ENCODE results near the gene NCAM2.

NCAM2 gene

GRCh38 chr21:21231913-21232312, 233.7 kb downstream of the NCAM2 start:
- no peak for DNase-seq

- peak; percentile 67 for DNase-seq
Measured at GRCh38 chr21:21232320-21232719, 234.1 kb downstream of the NCAM2 start.

DNA sequence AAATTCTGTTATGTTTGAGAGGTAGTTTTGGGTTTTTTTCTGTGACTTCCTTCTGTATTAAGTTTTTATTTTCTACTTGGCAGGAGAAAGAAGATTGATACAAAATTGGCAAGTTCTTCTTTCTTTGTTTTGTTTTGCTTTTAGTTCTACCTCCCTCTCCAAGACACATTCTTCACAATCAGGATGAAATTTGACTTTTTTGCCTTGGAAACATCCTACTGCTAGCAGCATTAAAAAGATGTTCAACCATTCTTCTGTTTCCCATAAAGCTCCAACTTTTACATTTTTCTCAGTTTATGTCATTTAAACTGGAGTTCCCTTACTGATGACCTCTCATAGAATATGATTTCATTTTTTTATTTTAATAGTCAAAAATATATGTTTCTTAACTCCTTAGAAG, 234.8 kb downstream of the NCAM2 start:
- DNase-seq, result no peak

DNA sequence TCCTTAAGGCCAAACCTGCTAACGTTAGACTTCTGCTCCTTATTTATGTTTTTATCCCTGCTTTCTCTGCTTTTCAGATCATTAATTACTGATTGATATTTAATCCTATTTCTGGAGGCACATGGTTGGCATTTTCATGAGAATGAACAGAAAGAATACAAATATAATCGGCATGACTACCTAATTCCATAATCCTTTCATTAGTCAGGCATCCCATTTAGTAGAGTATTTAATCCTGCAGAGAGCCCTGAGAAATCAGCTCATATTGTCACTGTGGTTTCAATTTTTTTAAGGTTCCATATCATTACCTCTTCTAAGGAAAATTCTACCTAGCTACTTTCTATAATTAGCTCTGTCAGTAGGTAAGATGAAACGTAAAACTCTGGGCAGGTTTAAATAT, 238.8 kb downstream of the NCAM2 start:
- peak; percentile 26 for DNase-seq

DNA sequence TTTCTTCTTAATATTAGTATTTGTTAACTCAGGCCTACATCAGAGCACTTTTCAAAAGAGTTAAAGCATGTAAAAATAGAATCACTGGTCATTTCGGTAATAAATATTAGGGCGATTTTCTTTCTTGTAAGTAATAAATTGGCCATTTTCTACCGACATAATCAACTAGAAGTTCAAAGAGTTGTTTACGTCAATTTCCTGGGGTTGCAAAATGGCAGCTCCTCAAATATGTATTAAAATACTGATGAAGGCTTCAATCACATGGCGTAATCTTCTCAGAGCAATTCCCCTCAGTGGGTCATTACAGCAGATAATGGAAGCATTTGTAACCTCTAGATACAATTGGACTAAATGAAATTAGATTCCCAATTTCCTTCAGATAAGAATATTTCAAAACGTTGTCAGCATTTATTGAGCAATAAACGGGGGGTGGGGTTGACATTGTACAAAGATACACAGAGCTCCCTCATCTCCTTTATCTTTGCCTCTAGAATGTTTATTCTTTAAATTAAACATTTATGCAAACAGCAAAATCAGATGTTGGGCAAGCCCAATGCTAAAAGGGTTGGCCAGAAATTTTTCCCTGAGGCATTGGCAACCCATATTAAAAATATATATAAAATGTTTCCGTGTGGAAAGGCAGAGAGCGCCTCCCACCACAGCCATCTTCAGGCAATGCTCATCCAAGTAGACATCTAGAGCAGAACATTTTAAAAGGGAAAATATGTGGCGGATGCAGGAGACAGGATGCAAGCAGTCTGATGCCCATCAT, 240.6 kb downstream of the NCAM2 start:
- DNase-seq, result no peak

DNA sequence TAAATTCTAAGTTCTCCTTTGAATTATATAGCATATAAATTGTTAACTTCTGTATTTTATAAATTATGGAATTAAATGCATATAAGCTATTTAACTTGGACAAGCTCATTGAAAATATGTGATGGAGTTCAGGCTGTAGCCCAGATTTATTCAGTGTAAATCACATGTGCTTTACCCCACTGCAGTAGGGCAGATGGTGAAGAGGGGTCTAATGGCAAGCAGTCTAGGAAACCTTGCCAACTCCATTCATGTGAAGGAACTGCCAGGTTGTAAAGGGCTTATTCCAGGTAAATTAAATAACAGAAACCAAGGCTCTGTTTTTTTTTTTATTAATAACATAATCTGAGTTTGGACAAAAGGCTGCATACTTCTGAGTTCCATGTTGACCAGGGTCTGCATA, 243.2 kb downstream of the NCAM2 start:
- no peak for DNase-seq

- DNase-seq, result no peak
Measured at GRCh38 chr21:21246007-21246406, 247.8 kb downstream of the NCAM2 start.

DNA sequence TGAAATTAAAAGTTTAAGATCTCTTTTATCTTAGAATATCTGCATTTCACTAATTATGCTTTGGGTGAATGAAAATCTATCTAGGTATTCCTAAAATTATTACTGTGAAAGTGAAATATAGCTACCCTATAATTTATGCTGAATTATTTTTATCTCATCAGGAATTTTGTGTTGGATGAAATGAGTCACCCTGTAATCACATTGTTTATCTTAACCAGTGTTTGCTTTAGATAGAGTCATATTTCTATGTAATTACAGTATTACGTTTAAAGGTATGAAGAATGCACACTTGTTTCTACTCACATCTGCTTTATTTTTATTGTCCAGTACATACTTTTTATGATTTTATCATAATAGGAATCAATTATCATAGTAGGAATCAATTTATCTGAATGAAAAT, 249.2 kb downstream of the NCAM2 start:
- DNase-seq, result no peak

DNA sequence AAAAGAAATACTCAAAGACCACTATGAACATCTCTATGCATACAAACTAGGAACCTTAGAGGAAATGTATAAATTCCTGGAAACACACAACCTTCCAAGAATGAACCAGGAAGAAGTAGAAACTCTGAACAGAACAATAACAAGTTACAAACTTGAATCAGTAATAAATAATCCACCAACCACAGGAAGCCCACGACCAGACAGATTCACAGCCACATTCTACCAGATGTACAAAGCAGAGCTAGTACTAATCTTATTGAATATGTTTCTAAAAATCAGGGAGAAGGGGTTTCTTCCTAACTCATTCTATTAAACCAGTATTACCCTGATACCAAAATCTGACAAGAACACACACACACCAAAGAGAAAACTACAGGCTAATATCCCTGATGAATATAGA, 263.8 kb downstream of the NCAM2 start:
- DNase-seq, result no peak

DNA sequence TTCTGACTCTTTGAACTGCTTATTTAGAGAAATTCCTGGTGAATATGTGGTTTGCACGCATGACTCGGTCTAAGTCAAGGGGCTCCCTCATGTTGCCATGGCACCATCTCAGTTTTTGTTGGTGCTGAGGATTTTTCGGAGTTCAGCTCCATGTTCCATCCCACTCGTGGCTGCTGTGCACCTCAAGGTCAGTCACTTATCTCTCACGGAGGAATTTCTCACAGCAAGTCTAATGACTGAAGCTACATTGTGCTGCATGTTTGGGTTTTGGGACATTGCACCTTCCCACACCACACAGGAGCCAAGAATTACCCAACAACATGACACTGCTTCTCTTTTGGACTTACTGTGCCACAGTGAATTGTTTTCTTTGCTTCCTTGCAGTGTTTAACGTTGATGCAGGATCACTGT, 269.9 kb downstream of the NCAM2 start:
- peak; percentile 4 for DNase-seq

- no peak for DNase-seq
Measured at GRCh38 chr21:21268885-21269284, 270.7 kb downstream of the NCAM2 start.

DNA sequence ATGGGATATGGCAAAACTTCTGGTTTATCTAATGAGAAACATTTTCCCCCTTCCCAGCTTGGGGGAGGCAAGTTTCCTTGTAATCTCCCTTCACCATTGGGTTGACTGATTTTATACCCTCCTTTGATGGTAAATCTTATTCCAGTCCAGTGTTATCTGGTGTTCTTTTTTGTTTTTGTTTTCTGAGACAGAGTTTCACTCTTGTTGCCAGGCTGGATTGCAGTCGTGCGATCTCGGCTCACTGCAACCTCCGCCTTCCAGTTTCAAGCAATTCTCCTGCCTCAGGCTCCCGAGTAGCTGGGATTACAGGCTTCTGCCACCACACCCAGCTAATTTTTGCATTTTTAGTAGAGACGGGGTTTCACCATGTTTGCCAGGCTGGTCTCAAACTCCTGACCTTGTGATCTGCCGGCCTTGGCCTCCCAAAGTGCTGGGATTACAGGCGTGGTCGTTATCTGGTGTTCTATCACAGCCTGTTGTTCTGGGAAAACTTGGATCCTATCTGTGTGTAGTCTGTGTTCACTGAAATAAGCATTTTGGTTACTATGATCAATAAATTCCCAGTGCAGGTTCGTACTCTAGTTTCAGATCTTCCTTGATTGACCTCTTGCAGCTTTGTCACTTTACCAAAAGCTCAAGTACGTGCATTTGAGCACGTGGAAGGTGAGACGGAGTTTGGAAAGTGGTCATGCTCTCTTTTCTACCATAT, 281.1 kb downstream of the NCAM2 start:
- no peak for DNase-seq

DNA sequence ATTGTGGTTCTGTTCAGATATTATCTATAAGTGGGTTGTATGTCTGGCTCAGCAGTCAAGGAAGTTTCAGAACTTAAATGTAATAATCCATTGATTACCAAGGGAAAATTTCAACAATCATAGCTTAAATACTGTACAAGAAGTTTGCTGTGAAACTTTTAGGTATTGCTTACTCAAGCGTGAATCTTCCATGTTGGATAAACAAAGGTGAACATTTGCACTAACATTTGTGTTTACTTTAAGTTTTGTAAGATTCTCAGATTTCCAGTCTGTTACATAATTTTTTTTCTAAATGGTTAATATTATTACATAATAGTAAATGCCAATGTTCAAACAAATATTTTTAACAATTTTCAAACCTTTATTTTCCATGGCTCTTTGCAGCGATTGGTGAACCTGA, 285.6 kb downstream of the NCAM2 start:
- DNase-seq, result no peak

GRCh38 chr21:21286170-21286798, 288.1 kb downstream of the NCAM2 start:
- DNase-seq, result no peak

DNA sequence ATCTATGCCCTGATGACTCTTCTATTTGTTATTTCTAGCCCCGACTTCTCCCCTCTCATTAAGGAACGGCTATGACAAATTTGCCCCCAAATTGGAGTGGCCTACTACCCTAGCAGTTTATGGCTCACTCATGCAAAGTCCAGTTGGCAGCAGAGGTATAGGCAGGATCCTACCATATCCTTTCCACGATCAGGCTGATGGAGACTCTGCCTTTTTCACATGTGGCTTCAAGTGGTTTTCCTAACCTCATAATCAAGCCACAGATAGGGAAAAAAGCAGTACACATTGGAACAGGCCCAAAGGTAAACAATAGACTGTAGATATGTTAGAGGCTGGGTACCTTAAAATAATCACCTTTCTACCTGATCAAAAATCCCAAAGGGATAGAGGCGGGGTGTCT, 292.5 kb downstream of the NCAM2 start:
- DNase-seq, result no peak

- no peak for DNase-seq
Measured at GRCh38 chr21:21291883-21292569, 293.8 kb downstream of the NCAM2 start.

DNA sequence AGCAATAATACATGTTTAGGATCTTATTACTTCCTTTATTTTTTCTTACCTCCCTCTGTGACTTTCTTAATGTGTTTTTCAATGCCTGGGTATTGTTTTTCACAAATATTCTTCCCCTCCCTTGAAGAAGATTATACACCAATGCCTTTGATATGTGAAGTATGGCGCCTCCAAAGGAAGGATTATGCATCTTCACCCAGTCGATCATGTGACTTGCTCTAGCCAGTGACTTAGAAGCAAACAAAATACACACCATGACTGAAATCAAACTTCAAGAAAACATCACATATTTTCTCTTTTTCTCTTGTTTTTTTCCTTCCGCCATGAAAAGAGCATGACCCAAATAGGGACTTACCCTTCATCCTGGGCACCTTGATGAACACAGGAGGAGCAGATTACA, 297.1 kb downstream of the NCAM2 start:
- no peak for DNase-seq

- no peak for DNase-seq
Measured at GRCh38 chr21:21297211-21297610, 299.0 kb downstream of the NCAM2 start.

DNA sequence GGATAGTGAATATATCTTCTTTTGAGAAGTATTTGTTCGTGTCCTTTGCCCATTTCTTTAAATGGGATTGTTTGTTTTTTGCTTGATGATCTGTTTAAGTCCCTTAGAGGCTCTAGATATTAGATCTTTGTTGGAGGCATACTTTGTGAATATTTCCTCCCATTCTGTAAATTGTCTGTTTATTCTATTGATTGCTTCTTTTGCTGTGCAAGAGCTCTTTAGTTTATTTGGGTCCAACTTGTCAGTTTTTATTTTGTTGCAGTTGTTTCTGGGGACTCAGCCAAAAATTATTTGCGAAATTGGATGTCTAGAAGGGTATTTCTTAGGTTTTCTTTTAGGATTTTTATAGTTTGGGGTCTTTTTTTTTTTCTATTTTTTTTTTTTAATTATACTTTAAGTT, 302.8 kb downstream of the NCAM2 start:
- DNase-seq, result no peak

DNA sequence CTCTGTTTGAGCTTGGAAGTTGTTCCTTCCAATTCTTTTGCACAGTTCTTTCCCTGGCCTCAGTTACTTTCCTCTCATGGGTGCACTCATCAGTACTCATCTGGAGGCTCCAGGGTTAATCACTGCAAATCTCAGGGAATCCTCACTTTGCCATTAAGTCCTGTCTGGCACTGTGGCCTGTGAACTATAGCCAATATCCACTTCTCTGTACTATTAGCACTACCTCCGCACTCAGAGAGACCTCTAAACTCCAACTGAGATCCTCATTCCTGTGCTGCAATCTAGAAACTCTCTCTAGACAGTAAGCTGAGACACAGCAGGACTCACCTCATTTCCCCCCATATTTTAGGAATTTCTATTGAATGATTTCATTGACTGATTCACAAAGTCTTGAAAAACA, 311.3 kb downstream of the NCAM2 start:
- DNase-seq, result no peak

DNA sequence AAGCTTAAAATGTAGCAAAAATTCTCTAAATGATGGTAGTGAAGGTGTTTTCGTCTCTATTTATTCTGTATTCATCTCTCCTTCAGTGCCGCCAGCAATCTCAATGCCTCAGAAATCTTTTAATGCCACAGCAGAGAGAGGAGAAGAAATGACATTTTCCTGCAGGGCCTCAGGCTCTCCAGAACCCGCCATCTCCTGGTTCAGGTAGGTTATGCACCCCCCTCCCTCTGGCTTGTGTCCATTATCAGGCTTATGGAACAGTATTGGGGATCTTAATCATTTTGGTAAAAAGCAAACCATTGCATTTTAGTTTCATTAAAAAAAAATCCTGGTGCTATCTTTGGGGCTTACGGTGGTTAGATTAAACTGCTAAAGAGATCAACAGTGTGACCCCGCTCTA, 326.1 kb downstream of the NCAM2 start:
- DNase-seq, result no peak

GRCh38 chr21:21332492-21332891, 334.3 kb downstream of the NCAM2 start:
- peak; percentile 8 for DNase-seq

GRCh38 chr21:21341041-21341440, 342.8 kb downstream of the NCAM2 start:
- no peak for DNase-seq

GRCh38 chr21:21345296-21345695, 347.1 kb downstream of the NCAM2 start:
- DNase-seq, result no peak
